H9 (cell line): ENCODE results near the gene GARNL3. TPM values are rescaled to one million over a fixed set of nuclear protein-coding genes. Genes with fewer than 3 reads are reported as not detected.

Experiments used
- DNase-seq: peaks from one replicate; pipeline ENCODE4 v3.0.0-alpha.2; 2017
- H2AFZ ChIP-seq: one replicate; pipeline ENCODE4 v1.6.1; 2013; ENCODE audit warnings: mild to moderate bottlenecking, low read length, control low read depth, moderate library complexity
- H2AK5ac ChIP-seq: 2 replicates; pipeline ENCODE4 v1.6.1; 2013; ENCODE audit warnings: low read length, control low read depth, mixed read lengths; ENCODE audit not compliant: insufficient read length
- H2BK120ac ChIP-seq: one replicate; pipeline ENCODE4 v1.6.1; 2013; ENCODE audit warnings: low read depth, mild to moderate bottlenecking, low read length, control low read depth, inconsistent platforms; ENCODE audit not compliant: poor library complexity, severe bottlenecking
- H2BK12ac ChIP-seq: 2 replicates; pipeline ENCODE4 v1.6.1; 2013; ENCODE audit warnings: low read length, control low read depth, mixed read lengths, low read depth; ENCODE audit not compliant: insufficient read length
- H2BK15ac ChIP-seq: 2 replicates; pipeline ENCODE4 v1.6.1; 2013; ENCODE audit warnings: low read depth, low read length, control low read depth
- H2BK20ac ChIP-seq: one replicate; pipeline ENCODE4 v1.6.1; 2013; ENCODE audit warnings: low read depth, mild to moderate bottlenecking, low read length, control low read depth, inconsistent platforms; ENCODE audit not compliant: poor library complexity, severe bottlenecking
- H2BK5ac ChIP-seq: 2 replicates; pipeline ENCODE4 v1.6.1; 2013; ENCODE audit warnings: low read length, control low read depth, mixed read lengths; ENCODE audit not compliant: insufficient read length
- H3K14ac ChIP-seq: 2 replicates; pipeline ENCODE4 v1.6.1; 2013; ENCODE audit warnings: low read length, control low read depth; ENCODE audit not compliant: insufficient read depth
- H3K18ac ChIP-seq: 2 replicates; pipeline ENCODE4 v1.6.1; 2013; ENCODE audit warnings: low read depth, mild to moderate bottlenecking, mixed read lengths, low read length, control low read depth; ENCODE audit not compliant: insufficient read length
- H3K23ac ChIP-seq: 2 replicates; pipeline ENCODE4 v1.6.1; 2013; ENCODE audit warnings: low read length, control low read depth, mixed read lengths, low read depth; ENCODE audit not compliant: insufficient read length
- H3K23me2 ChIP-seq: 2 replicates; pipeline ENCODE4 v1.6.1; 2013; ENCODE audit warnings: low read depth, mild to moderate bottlenecking, mixed read lengths, low read length, control low read depth; ENCODE audit not compliant: insufficient read length, poor library complexity, severe bottlenecking
- H3K27ac ChIP-seq: 2 replicates; pipeline ENCODE4 v1.5.1; 2013; ENCODE audit warnings: low read length, control low read depth, mixed read lengths, low read depth; ENCODE audit not compliant: insufficient read length
- H3K27me3 ChIP-seq: 2 replicates; pipeline ENCODE4 v1.6.1; 2013; ENCODE audit warnings: low read length, control low read depth, inconsistent platforms; ENCODE audit not compliant: insufficient read depth
- H3K4ac ChIP-seq: 2 replicates; pipeline ENCODE4 v1.6.1; 2013; ENCODE audit warnings: low read depth, mild to moderate bottlenecking, control low read depth, inconsistent platforms, low read length, moderate library complexity
- H3K4me1 ChIP-seq: 2 replicates; pipeline ENCODE4 v1.6.1; 2013; ENCODE audit warnings: low read length, control low read depth, inconsistent platforms; ENCODE audit not compliant: insufficient read depth
- H3K4me2 ChIP-seq: 2 replicates; pipeline ENCODE4 v1.6.1; 2013; ENCODE audit warnings: low read length, control low read depth, mixed read lengths; ENCODE audit not compliant: insufficient read length, insufficient read depth
- H3K56ac ChIP-seq: 2 replicates; pipeline ENCODE4 v1.6.1; 2013; ENCODE audit warnings: low read depth, mild to moderate bottlenecking, mixed read lengths, low read length, control low read depth; ENCODE audit not compliant: insufficient read length
- H3K79me1 ChIP-seq: 2 replicates; pipeline ENCODE4 v1.6.1; 2013; ENCODE audit warnings: low read depth, mild to moderate bottlenecking, moderate library complexity, low read length, control low read depth, inconsistent platforms; ENCODE audit not compliant: insufficient read depth, poor library complexity, severe bottlenecking
- H3K79me2 ChIP-seq: 2 replicates; pipeline ENCODE4 v1.6.1; 2013; ENCODE audit warnings: low read length, control low read depth, inconsistent platforms; ENCODE audit not compliant: insufficient read depth
- H3K9ac ChIP-seq: 2 replicates; pipeline ENCODE4 v1.6.1; 2013; ENCODE audit warnings: low read length, control low read depth, mixed read lengths; ENCODE audit not compliant: insufficient read length; ENCODE audit errors: extremely low read depth
- H3K9me3 ChIP-seq: one replicate; pipeline ENCODE4 v1.6.1; 2013; ENCODE audit warnings: low read depth, low read length, inconsistent platforms; ENCODE audit not compliant: control insufficient read depth
- H3T11ph ChIP-seq: one replicate; pipeline ENCODE4 v1.6.1; 2013; ENCODE audit warnings: mild to moderate bottlenecking, low read length, control low read depth, inconsistent platforms
- H4K20me1 ChIP-seq: one replicate; pipeline ENCODE4 v1.6.1; 2013; ENCODE audit not compliant: control insufficient read depth, insufficient read length, insufficient read depth
- H4K5ac ChIP-seq: 2 replicates; pipeline ENCODE4 v1.6.1; 2013; ENCODE audit warnings: low read depth, mild to moderate bottlenecking, mixed read lengths, low read length, control low read depth; ENCODE audit not compliant: insufficient read length
- H4K8ac ChIP-seq: replicated peaks from 2 replicates; pipeline ENCODE4 v1.6.1; 2013; ENCODE audit warnings: low read length, control low read depth, mixed read lengths, low read depth; ENCODE audit not compliant: insufficient read length
- H4K91ac ChIP-seq: 2 replicates; pipeline ENCODE4 v1.6.1; 2013; ENCODE audit warnings: low read depth, mild to moderate bottlenecking, moderate library complexity, mixed read lengths, low read length, control low read depth; ENCODE audit not compliant: insufficient read length
- H3K27ac Mint-ChIP-seq, 3 experiments: 2 replicates in 2 of 3; 3 replicates in 1 of 3; pipeline ENCODE4 v1.8.0; 2020 to 2021; ENCODE audit warnings: mixed read lengths in 3 of 3, mild to moderate bottlenecking in 1 of 3, moderate library complexity in 1 of 3
- H3K27me3 Mint-ChIP-seq: 2 replicates; pipeline ENCODE4 v1.8.0; 2021; ENCODE audit warnings: low read depth, mild to moderate bottlenecking, moderate library complexity, mixed read lengths
- H3K36me3 Mint-ChIP-seq, 3 experiments: 2 replicates in 2 of 3; 3 replicates in 1 of 3; pipeline ENCODE4 v1.8.0; 2020 to 2021; ENCODE audit warnings: low read depth in 3 of 3, mixed read lengths in 3 of 3; ENCODE audit not compliant: insufficient read depth in 1 of 3
- H3K4me1 Mint-ChIP-seq, 2 experiments: 2 replicates each; pipeline ENCODE4 v1.8.0; 2020; ENCODE audit warnings: mixed read lengths in 2 of 2
- H3K4me3 Mint-ChIP-seq, 2 experiments: 2 replicates in 1 of 2; 3 replicates in 1 of 2; pipeline ENCODE4 v1.8.0; 2020 to 2021; ENCODE audit warnings: mild to moderate bottlenecking in 2 of 2, mixed read lengths in 2 of 2, moderate library complexity in 1 of 2
- H3K9me3 Mint-ChIP-seq, 2 experiments: 2 replicates in 1 of 2; 3 replicates in 1 of 2; pipeline ENCODE4 v1.8.0; 2020; ENCODE audit warnings: mild to moderate bottlenecking in 2 of 2, mixed read lengths in 2 of 2, moderate library complexity in 1 of 2
- CTCF ChIP-seq: fragments of 200-600 bp; sonication (generic); conservative IDR thresholded peaks from 3 replicates; pipeline ENCODE4 v1.8.0; 2021; ENCODE audit warnings: antibody characterized with exemption, mild to moderate bottlenecking
- WGBS: extraction: QIAGEN DNeasy Blood & Tissue Kit; methylation state at CpG from one replicate; pipeline ENCODE4 v1.1.7; 2013; ENCODE audit warnings: missing lambda C conversion rate, low lambda C conversion rate, mixed read lengths; ENCODE audit not compliant: insufficient read length; ENCODE audit errors: extremely low coverage; 5-methylcytosine and 5-hydroxymethylcytosine counted together
- total RNA-seq: library from RNA; stranded (reverse); gene quantifications from 2 replicates; pipeline ENCODE4 v1.2.1, GENCODE V29; 2021

Gene GARNL3
- total RNA-seq, 1 experiment from 2014 or later, result 8.7 TPM

GRCh38 chr9:127231666-127232065 is 32.9 kb upstream of the GARNL3 start:
- no peak overlapping the region for H2BK20ac ChIP-seq
- no peaks in the 10 kb centered on the region for H4K20me1 ChIP-seq
- no peak overlapping the region for H3K18ac ChIP-seq
- Mint-ChIP-seq H3K9me3 (no peaks in the 10 kb centered on the region), H3K27me3 (peaks cover 8% of the 10 kb centered on the region), H3K4me1 (peaks cover 6% of the 10 kb centered on the region in 2 experiments; a peak in 2 of 4 replicates), H3K36me3 (0 out of 7 replicates have a peak, but pooled peaks cover 0 to 2% (median 0%) of the 10 kb centered on the region in 3 experiments), H3K27ac (no peak overlapping the region), H3K4me3 (no peak overlapping the region)
- no peak overlapping the region for H3K14ac ChIP-seq
- DNase-seq, result no peak
- no peaks in the 10 kb centered on the region for H3K9me3 ChIP-seq
- no peak overlapping the region for H4K5ac ChIP-seq
- H3K23me2 ChIP-seq, result no peaks in the 10 kb centered on the region
- no peak overlapping the region for H2AK5ac ChIP-seq
- H2AFZ ChIP-seq, result no peak overlapping the region
- H2BK15ac ChIP-seq, result no peak overlapping the region
- TF ChIP-seq CTCF, result no peak
- H3K79me1 ChIP-seq, result no peaks in the 10 kb centered on the region
- no peaks in the 10 kb centered on the region for H3K79me2 ChIP-seq
- H4K8ac ChIP-seq, result no peak overlapping the region
- WGBS, result no CpG with 5 or more reads among the region's 3 CpGs
- H3K4me2 ChIP-seq, result no peak overlapping the region
- H3K9ac ChIP-seq, result no peak overlapping the region
- H3K56ac ChIP-seq, result no peak overlapping the region
- H3K4me1 ChIP-seq, result no peaks in the 10 kb centered on the region
- no peak overlapping the region for H4K91ac ChIP-seq
- H3T11ph ChIP-seq, result no peak overlapping the region
- H3K4ac ChIP-seq, result no peak overlapping the region
- H2BK12ac ChIP-seq, result no peak overlapping the region
- H3K27ac ChIP-seq, result no peak overlapping the region
- H2BK5ac ChIP-seq, result no peak overlapping the region
- no peak overlapping the region for H2BK120ac ChIP-seq
- no peak overlapping the region for H3K23ac ChIP-seq
- no peaks in the 10 kb centered on the region for H3K27me3 ChIP-seq
